Fibroblast of skin of right quadriceps (primary cell): ENCODE results near the gene RAPGEF3.

ENCODE experiments used
- DNase-seq: peaks from one replicate; pipeline ENCODE4 v3.0.0-alpha.2; 2013

RAPGEF3 gene

GRCh38 chr12:47758834-47759690 lies at the start of gene RAPGEF3:
Gene RAPGEF3 (minus strand): TSS chr12:47758880. CDS start chr12:47758556, 324 bp downstream.
- peak; percentile 84 for DNase-seq

GRCh38 chr12:47808050-47808449 lies 49.4 kb upstream of the RAPGEF3 start:
- peak; percentile 40 for DNase-seq

GRCh38 chr12:47807338-47807737 lies 48.7 kb upstream of the RAPGEF3 start:
- DNase-seq: no peak

- no peak for DNase-seq
Measured at GRCh38 chr12:47805417-47805816, 46.7 kb upstream of the RAPGEF3 start.

- no peak for DNase-seq
Measured at GRCh38 chr12:47804171-47804570, 45.5 kb upstream of the RAPGEF3 start.

- no peak for DNase-seq
Measured at GRCh38 chr12:47803191-47803875, 44.7 kb upstream of the RAPGEF3 start.

GRCh38 chr12:47802312-47802711 lies 43.6 kb upstream of the RAPGEF3 start:
- DNase-seq: no peak

GRCh38 chr12:47801904-47802246 lies 43.2 kb upstream of the RAPGEF3 start:
- DNase-seq: no peak

- no peak for DNase-seq
Measured at GRCh38 chr12:47801170-47801903, 42.7 kb upstream of the RAPGEF3 start.

GRCh38 chr12:47800582-47800981 lies 41.9 kb upstream of the RAPGEF3 start:
- no peak for DNase-seq

- DNase-seq: no peak
Measured at GRCh38 chr12:47799357-47799955, 40.8 kb upstream of the RAPGEF3 start.

- DNase-seq: no peak
Measured at GRCh38 chr12:47798382-47798948, 39.8 kb upstream of the RAPGEF3 start.

- DNase-seq: no peak
Measured at GRCh38 chr12:47797441-47797840, 38.8 kb upstream of the RAPGEF3 start.

GRCh38 chr12:47795814-47796411 lies 37.2 kb upstream of the RAPGEF3 start:
- no peak for DNase-seq

GRCh38 chr12:47795121-47795813 lies 36.6 kb upstream of the RAPGEF3 start:
- no peak for DNase-seq

GRCh38 chr12:47794679-47795078 lies 36.0 kb upstream of the RAPGEF3 start:
- no peak for DNase-seq

- no peak for DNase-seq
Measured at GRCh38 chr12:47793015-47793681, 34.5 kb upstream of the RAPGEF3 start.

- DNase-seq: no peak
Measured at GRCh38 chr12:47791874-47792273, 33.2 kb upstream of the RAPGEF3 start.

GRCh38 chr12:47791351-47791746 lies 32.7 kb upstream of the RAPGEF3 start:
- DNase-seq: no peak

GRCh38 chr12:47790676-47791350 lies 32.1 kb upstream of the RAPGEF3 start:
- DNase-seq: no peak
